Measurements from ENCODE around the gene PPHLN1. TPM values are rescaled to one million over a fixed set of nuclear protein-coding genes. Genes with fewer than 3 reads are reported as not detected.
"Not testable (repeated sequence)": the region's sequence is repeated elsewhere in the genome, so short reads cannot be mapped to it uniquely, and the experiment has no call there.

The PPHLN1 gene
- total and polyA plus RNA-seq, 7 donors = 25.7 to 52.9 (median 28.9) TPM

DNA sequence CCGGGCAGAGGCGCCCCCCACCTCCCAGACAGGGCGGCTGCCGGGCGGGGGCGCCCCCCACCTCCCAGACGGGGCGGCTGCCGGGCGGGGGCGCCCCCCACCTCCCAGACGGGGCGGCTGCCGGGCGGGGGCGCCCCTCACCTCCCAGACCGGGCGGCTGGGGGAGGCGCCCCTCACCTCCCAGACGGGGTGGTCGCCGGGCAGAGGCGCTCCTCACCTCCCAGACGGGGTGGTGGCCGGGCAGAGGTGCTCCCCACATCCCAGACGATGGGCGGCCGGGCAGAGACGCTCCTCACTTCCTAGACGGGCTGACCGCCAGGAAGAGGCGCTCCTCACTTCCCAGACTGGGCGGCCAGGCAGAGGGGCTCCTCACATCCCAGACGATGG is 24.0 kb downstream of the PPHLN1 start:
- Histone ChIP-seq H3K36me3 (ENCODE audit: insufficient read depth in 1 of 2, low read depth in 1 of 2) (peaks cover 0 to 29% of the 10 kb centered on the region in 2 donors), H3K4me1 (peaks cover 12% of the 10 kb centered on the region)
- H3K27ac ChIP-seq; H3K4me3 ChIP-seq; DNase-seq; H3K27me3 ChIP-seq (ENCODE audit: insufficient read depth in 3 of 3, low read length in 2 of 3); ATAC-seq; intact Hi-C loops (cut with DNase I); H3K9me3 ChIP-seq: not testable (repeated sequence)
- 96 to 97% (median 97%) methylated on average over 19 to 34 of the region's 34 CpGs for WGBS, 3 donors

- Histone ChIP-seq H3K27ac (no peak overlapping the region), H3K4me1 (no peaks in the 10 kb centered on the region), H3K36me3 (ENCODE audit: insufficient read depth in 1 of 2, low read depth in 1 of 2) (peaks cover 0 to 53% of the 10 kb centered on the region in 2 donors), H3K4me3 (no peak overlapping the region), H3K27me3 (ENCODE audit: insufficient read depth in 3 of 3, low read length in 2 of 3) (no peaks in the 10 kb centered on the region), H3K9me3 (no peaks in the 10 kb centered on the region)
- DNase-seq = no peak
- ATAC-seq = no peak
- intact Hi-C loops (cut with DNase I) = no loop called here
- no peak for TF ChIP-seq CTCF (IDR thresholded peaks at IDR 0.05)
- WGBS, 3 donors = 37 to 45% (median 41%) methylated on average over 2 of the region's 2 CpGs
Measured at GRCh38 chr12:42356344-42356743, 30.4 kb downstream of the PPHLN1 start.

- Histone ChIP-seq H3K27ac (no peak overlapping the region), H3K4me1 (no peaks in the 10 kb centered on the region), H3K36me3 (ENCODE audit: insufficient read depth in 1 of 2, low read depth in 1 of 2) (peaks cover 0 to 15% of the 10 kb centered on the region in 2 donors), H3K9me3 (no peaks in the 10 kb centered on the region), H3K27me3 (ENCODE audit: insufficient read depth in 3 of 3, low read length in 2 of 3) (no peaks in the 10 kb centered on the region), H3K4me3 (no peak overlapping the region)
- DNase-seq = no peak
- WGBS, 3 donors = 89 to 98% (median 92%) methylated on average over 6 of the region's 6 CpGs
- intact Hi-C loops (cut with DNase I) = no loop called here
- no peak for TF ChIP-seq CTCF (IDR thresholded peaks at IDR 0.05)
- ATAC-seq = no peak
Measured at GRCh38 chr12:42360747-42361403, 34.9 kb downstream of the PPHLN1 start.

GRCh38 chr12:42361909-42362646 is 36.1 kb downstream of the PPHLN1 start:
- H3K36me3 ChIP-seq (ENCODE audit: insufficient read depth in 1 of 2, low read depth in 1 of 2) = peaks cover 0 to 6% of the 10 kb centered on the region in 2 donors

More at GRCh38 chr12:42361909-42362646, 36.1 kb downstream of the PPHLN1 start:
- WGBS, 3 donors = 77 to 96% (median 81%) methylated on average over 4 of the region's 4 CpGs
- DNase-seq (no peak), ATAC-seq (no peak)
- no peaks in the 10 kb centered on the region for H3K27me3 ChIP-seq (ENCODE audit: insufficient read depth in 3 of 3, low read length in 2 of 3)
- no peak for TF ChIP-seq CTCF (IDR thresholded peaks at IDR 0.05)
- no peak overlapping the region for H3K4me3 ChIP-seq
- H3K4me1 ChIP-seq = no peaks in the 10 kb centered on the region
- no peaks in the 10 kb centered on the region for H3K9me3 ChIP-seq
- intact Hi-C loops (cut with DNase I) = no loop called here
- H3K27ac ChIP-seq = no peak overlapping the region
